Midbrain (tissue), 1 donor: Measurements from ENCODE around the gene SLC66A1.

Source experiments
- DNase-seq: peaks from one replicate; lab custom pipeline; 2025; lab: John Stamatoyannopoulos, UW

Gene SLC66A1

GRCh38 chr1:19325368-19325957, 13.3 kb downstream of the SLC66A1 start:
- no peak for DNase-seq

GRCh38 chr1:19325958-19326747, 14.0 kb downstream of the SLC66A1 start:
- DNase-seq: no peak

GRCh38 chr1:19326748-19327065, 14.6 kb downstream of the SLC66A1 start:
- DNase-seq: no peak

- DNase-seq: no peak
Measured at GRCh38 chr1:19327301-19327700, 15.2 kb downstream of the SLC66A1 start.

- DNase-seq: no peak
Measured at GRCh38 chr1:19327736-19328135, 15.6 kb downstream of the SLC66A1 start.

- no peak for DNase-seq
Measured at GRCh38 chr1:19328486-19328885, 16.4 kb downstream of the SLC66A1 start.

- DNase-seq: no peak
Measured at GRCh38 chr1:19329188-19329587, 17.1 kb downstream of the SLC66A1 start.

GRCh38 chr1:19329611-19330010, 17.5 kb downstream of the SLC66A1 start:
- no peak for DNase-seq

- no peak for DNase-seq
Measured at GRCh38 chr1:19330449-19331135, 18.5 kb downstream of the SLC66A1 start.

GRCh38 chr1:19331262-19331878, 19.2 kb downstream of the SLC66A1 start:
- DNase-seq: no peak

GRCh38 chr1:19332832-19333231, 20.7 kb downstream of the SLC66A1 start:
- DNase-seq: no peak

GRCh38 chr1:19333587-19334354, 21.6 kb downstream of the SLC66A1 start:
- no peak for DNase-seq

- DNase-seq: no peak
Measured at GRCh38 chr1:19336543-19336942, 24.4 kb downstream of the SLC66A1 start.

- no peak for DNase-seq
Measured at GRCh38 chr1:19337289-19337688, 25.2 kb downstream of the SLC66A1 start.

- no peak for DNase-seq
Measured at GRCh38 chr1:19338323-19338762, 26.2 kb downstream of the SLC66A1 start.

- no peak for DNase-seq
Measured at GRCh38 chr1:19339214-19339861, 27.2 kb downstream of the SLC66A1 start.

GRCh38 chr1:19340387-19340937, 28.3 kb downstream of the SLC66A1 start:
- DNase-seq: no peak

GRCh38 chr1:19341201-19342061, 29.3 kb downstream of the SLC66A1 start:
- peak; percentile 42 for DNase-seq

- no peak for DNase-seq
Measured at GRCh38 chr1:19342062-19342750, 30.1 kb downstream of the SLC66A1 start.
